ENCODE results near the gene RBM47. TPM values are rescaled to one million over a fixed set of nuclear protein-coding genes. Genes with fewer than 3 reads are reported as not detected.

The RBM47 gene
- total RNA-seq, 1 donor from 2014 or later: 0.11 TPM

DNA sequence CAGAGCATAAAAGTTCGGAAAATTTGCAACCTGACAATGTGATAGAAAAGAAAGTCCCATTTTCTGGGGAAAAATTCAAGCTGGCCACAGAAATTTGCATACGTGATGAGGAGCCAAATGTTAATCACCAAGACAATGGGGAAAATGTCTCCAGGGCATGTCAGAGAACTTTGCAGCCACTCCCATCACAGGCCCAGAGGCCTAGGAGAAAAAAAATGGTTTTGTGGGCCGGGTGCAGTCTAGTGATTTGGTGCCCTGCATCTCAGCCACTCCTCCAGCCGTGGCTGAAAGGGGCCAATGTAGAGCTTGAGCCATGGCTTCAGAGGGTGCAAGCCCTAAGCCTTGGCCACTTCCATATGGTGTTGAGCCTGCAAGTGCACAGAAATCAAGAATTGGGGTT, 223.3 kb downstream of the RBM47 start:
- TF ChIP-seq, protein P1, sequence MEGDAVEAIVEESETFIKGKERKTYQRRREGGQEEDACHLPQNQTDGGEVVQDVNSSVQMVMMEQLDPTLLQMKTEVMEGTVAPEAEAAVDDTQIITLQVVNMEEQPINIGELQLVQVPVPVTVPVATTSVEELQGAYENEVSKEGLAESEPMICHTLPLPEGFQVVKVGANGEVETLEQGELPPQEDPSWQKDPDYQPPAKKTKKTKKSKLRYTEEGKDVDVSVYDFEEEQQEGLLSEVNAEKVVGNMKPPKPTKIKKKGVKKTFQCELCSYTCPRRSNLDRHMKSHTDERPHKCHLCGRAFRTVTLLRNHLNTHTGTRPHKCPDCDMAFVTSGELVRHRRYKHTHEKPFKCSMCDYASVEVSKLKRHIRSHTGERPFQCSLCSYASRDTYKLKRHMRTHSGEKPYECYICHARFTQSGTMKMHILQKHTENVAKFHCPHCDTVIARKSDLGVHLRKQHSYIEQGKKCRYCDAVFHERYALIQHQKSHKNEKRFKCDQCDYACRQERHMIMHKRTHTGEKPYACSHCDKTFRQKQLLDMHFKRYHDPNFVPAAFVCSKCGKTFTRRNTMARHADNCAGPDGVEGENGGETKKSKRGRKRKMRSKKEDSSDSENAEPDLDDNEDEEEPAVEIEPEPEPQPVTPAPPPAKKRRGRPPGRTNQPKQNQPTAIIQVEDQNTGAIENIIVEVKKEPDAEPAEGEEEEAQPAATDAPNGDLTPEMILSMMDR (IDR thresholded peaks at IDR 0.05): no peak
- Mint-ChIP-seq H3K27ac (ENCODE audit: unreplicated experiment) (no peak overlapping the region), H3K27me3 (ENCODE audit: unreplicated experiment) (peaks cover 4% of the 10 kb centered on the region), H3K9me3 (ENCODE audit: unreplicated experiment) (no peaks in the 10 kb centered on the region), H3K4me3 (ENCODE audit: unreplicated experiment) (no peak overlapping the region), H3K36me3 (ENCODE audit: unreplicated experiment) (no peaks in the 10 kb centered on the region), H3K4me1 (ENCODE audit: unreplicated experiment) (no peaks in the 10 kb centered on the region)
- DNase-seq (ENCODE audit: extremely low spot score, unreplicated experiment): no peak

- H3K27me3 Mint-ChIP-seq (ENCODE audit: unreplicated experiment): peaks cover 4% of the 10 kb centered on the region
- no peak for DNase-seq (ENCODE audit: extremely low spot score, unreplicated experiment)
- H3K4me3 Mint-ChIP-seq (ENCODE audit: unreplicated experiment): no peak overlapping the region
- H3K27ac Mint-ChIP-seq (ENCODE audit: unreplicated experiment): no peak overlapping the region
- no peaks in the 10 kb centered on the region for H3K4me1 Mint-ChIP-seq (ENCODE audit: unreplicated experiment)
- H3K9me3 Mint-ChIP-seq (ENCODE audit: unreplicated experiment): no peaks in the 10 kb centered on the region
- H3K36me3 Mint-ChIP-seq (ENCODE audit: unreplicated experiment): no peaks in the 10 kb centered on the region
- TF ChIP-seq, protein P1 (IDR thresholded peaks at IDR 0.05): no peak
Observed at GRCh38 chr4:40405193-40405592, 224.5 kb downstream of the RBM47 start.

DNA sequence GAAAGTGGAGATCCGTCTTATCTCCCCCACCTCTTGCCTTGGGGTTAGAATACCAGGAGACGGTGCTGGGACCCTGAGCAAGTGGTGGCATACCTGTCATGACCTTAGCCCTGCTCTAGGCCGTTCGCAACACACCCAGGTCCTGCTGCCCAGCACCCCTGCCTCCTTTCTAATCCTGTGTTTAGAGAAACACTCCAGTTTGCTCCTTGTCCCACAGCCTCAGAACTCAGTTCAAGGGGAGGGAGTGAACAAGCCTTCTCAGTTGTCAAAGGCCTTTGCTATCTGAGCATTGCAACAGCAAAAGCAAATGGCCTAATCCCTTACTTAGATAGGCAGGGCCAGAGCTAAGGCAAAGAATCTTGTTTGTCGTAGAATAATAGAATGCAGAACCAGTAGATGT, 226.6 kb downstream of the RBM47 start:
- H3K27ac Mint-ChIP-seq (ENCODE audit: unreplicated experiment): no peak overlapping the region
- no peak for DNase-seq (ENCODE audit: extremely low spot score, unreplicated experiment)
- no peak overlapping the region for H3K4me3 Mint-ChIP-seq (ENCODE audit: unreplicated experiment)
- TF ChIP-seq, protein P1 (IDR thresholded peaks at IDR 0.05): no peak
- peaks cover 13% of the 10 kb centered on the region for H3K27me3 Mint-ChIP-seq (ENCODE audit: unreplicated experiment)
- H3K36me3 Mint-ChIP-seq (ENCODE audit: unreplicated experiment): no peaks in the 10 kb centered on the region
- H3K9me3 Mint-ChIP-seq (ENCODE audit: unreplicated experiment): no peaks in the 10 kb centered on the region
- H3K4me1 Mint-ChIP-seq (ENCODE audit: unreplicated experiment): no peaks in the 10 kb centered on the region

GRCh38 chr4:40402556-40402955, 227.1 kb downstream of the RBM47 start:
- Mint-ChIP-seq H3K27ac (ENCODE audit: unreplicated experiment) (no peak overlapping the region), H3K36me3 (ENCODE audit: unreplicated experiment) (no peaks in the 10 kb centered on the region), H3K4me1 (ENCODE audit: unreplicated experiment) (no peaks in the 10 kb centered on the region), H3K27me3 (ENCODE audit: unreplicated experiment) (peaks cover 13% of the 10 kb centered on the region), H3K9me3 (ENCODE audit: unreplicated experiment) (no peaks in the 10 kb centered on the region), H3K4me3 (ENCODE audit: unreplicated experiment) (no peak overlapping the region)
- TF ChIP-seq, protein P1 (IDR thresholded peaks at IDR 0.05): no peak
- no peak for DNase-seq (ENCODE audit: extremely low spot score, unreplicated experiment)

GRCh38 chr4:40401631-40402030, 228.0 kb downstream of the RBM47 start:
- TF ChIP-seq, protein P1 (IDR thresholded peaks at IDR 0.05): no peak
- DNase-seq (ENCODE audit: extremely low spot score, unreplicated experiment): no peak
- Mint-ChIP-seq H3K4me1 (ENCODE audit: unreplicated experiment) (no peaks in the 10 kb centered on the region), H3K27ac (ENCODE audit: unreplicated experiment) (no peak overlapping the region), H3K9me3 (ENCODE audit: unreplicated experiment) (no peaks in the 10 kb centered on the region), H3K4me3 (ENCODE audit: unreplicated experiment) (no peak overlapping the region), H3K36me3 (ENCODE audit: unreplicated experiment) (no peaks in the 10 kb centered on the region), H3K27me3 (ENCODE audit: unreplicated experiment) (peaks cover 13% of the 10 kb centered on the region)

Data from osteocyte (in vitro differentiated cells).